H9 (cell line): ENCODE data around the gene FBXO47. TPM values are rescaled to one million over a fixed set of nuclear protein-coding genes. Genes with fewer than 3 reads are reported as not detected.

Experiments used
- DNase-seq: peaks from one replicate; pipeline ENCODE4 v3.0.0-alpha.2; 2017
- H2AFZ ChIP-seq: one replicate; pipeline ENCODE4 v1.6.1; 2013; ENCODE audit warnings: mild to moderate bottlenecking, low read length, control low read depth, moderate library complexity
- H2AK5ac ChIP-seq: 2 replicates; pipeline ENCODE4 v1.6.1; 2013; ENCODE audit warnings: low read length, control low read depth, mixed read lengths; ENCODE audit not compliant: insufficient read length
- H2BK120ac ChIP-seq: one replicate; pipeline ENCODE4 v1.6.1; 2013; ENCODE audit warnings: low read depth, mild to moderate bottlenecking, low read length, control low read depth, inconsistent platforms; ENCODE audit not compliant: poor library complexity, severe bottlenecking
- H2BK12ac ChIP-seq: 2 replicates; pipeline ENCODE4 v1.6.1; 2013; ENCODE audit warnings: low read length, control low read depth, mixed read lengths, low read depth; ENCODE audit not compliant: insufficient read length
- H2BK15ac ChIP-seq: 2 replicates; pipeline ENCODE4 v1.6.1; 2013; ENCODE audit warnings: low read depth, low read length, control low read depth
- H2BK20ac ChIP-seq: one replicate; pipeline ENCODE4 v1.6.1; 2013; ENCODE audit warnings: low read depth, mild to moderate bottlenecking, low read length, control low read depth, inconsistent platforms; ENCODE audit not compliant: poor library complexity, severe bottlenecking
- H2BK5ac ChIP-seq: 2 replicates; pipeline ENCODE4 v1.6.1; 2013; ENCODE audit warnings: low read length, control low read depth, mixed read lengths; ENCODE audit not compliant: insufficient read length
- H3K14ac ChIP-seq: 2 replicates; pipeline ENCODE4 v1.6.1; 2013; ENCODE audit warnings: low read length, control low read depth; ENCODE audit not compliant: insufficient read depth
- H3K18ac ChIP-seq: 2 replicates; pipeline ENCODE4 v1.6.1; 2013; ENCODE audit warnings: low read depth, mild to moderate bottlenecking, mixed read lengths, low read length, control low read depth; ENCODE audit not compliant: insufficient read length
- H3K23ac ChIP-seq: 2 replicates; pipeline ENCODE4 v1.6.1; 2013; ENCODE audit warnings: low read length, control low read depth, mixed read lengths, low read depth; ENCODE audit not compliant: insufficient read length
- H3K23me2 ChIP-seq: 2 replicates; pipeline ENCODE4 v1.6.1; 2013; ENCODE audit warnings: low read depth, mild to moderate bottlenecking, mixed read lengths, low read length, control low read depth; ENCODE audit not compliant: insufficient read length, poor library complexity, severe bottlenecking
- H3K27ac ChIP-seq: 2 replicates; pipeline ENCODE4 v1.5.1; 2013; ENCODE audit warnings: low read length, control low read depth, mixed read lengths, low read depth; ENCODE audit not compliant: insufficient read length
- H3K27me3 ChIP-seq: 2 replicates; pipeline ENCODE4 v1.6.1; 2013; ENCODE audit warnings: low read length, control low read depth, inconsistent platforms; ENCODE audit not compliant: insufficient read depth
- H3K4ac ChIP-seq: 2 replicates; pipeline ENCODE4 v1.6.1; 2013; ENCODE audit warnings: low read depth, mild to moderate bottlenecking, control low read depth, inconsistent platforms, low read length, moderate library complexity
- H3K4me1 ChIP-seq: 2 replicates; pipeline ENCODE4 v1.6.1; 2013; ENCODE audit warnings: low read length, control low read depth, inconsistent platforms; ENCODE audit not compliant: insufficient read depth
- H3K4me2 ChIP-seq: 2 replicates; pipeline ENCODE4 v1.6.1; 2013; ENCODE audit warnings: low read length, control low read depth, mixed read lengths; ENCODE audit not compliant: insufficient read length, insufficient read depth
- H3K56ac ChIP-seq: 2 replicates; pipeline ENCODE4 v1.6.1; 2013; ENCODE audit warnings: low read depth, mild to moderate bottlenecking, mixed read lengths, low read length, control low read depth; ENCODE audit not compliant: insufficient read length
- H3K79me1 ChIP-seq: 2 replicates; pipeline ENCODE4 v1.6.1; 2013; ENCODE audit warnings: low read depth, mild to moderate bottlenecking, moderate library complexity, low read length, control low read depth, inconsistent platforms; ENCODE audit not compliant: insufficient read depth, poor library complexity, severe bottlenecking
- H3K79me2 ChIP-seq: 2 replicates; pipeline ENCODE4 v1.6.1; 2013; ENCODE audit warnings: low read length, control low read depth, inconsistent platforms; ENCODE audit not compliant: insufficient read depth
- H3K9ac ChIP-seq: 2 replicates; pipeline ENCODE4 v1.6.1; 2013; ENCODE audit warnings: low read length, control low read depth, mixed read lengths; ENCODE audit not compliant: insufficient read length; ENCODE audit errors: extremely low read depth
- H3K9me3 ChIP-seq: one replicate; pipeline ENCODE4 v1.6.1; 2013; ENCODE audit warnings: low read depth, low read length, inconsistent platforms; ENCODE audit not compliant: control insufficient read depth
- H3T11ph ChIP-seq: one replicate; pipeline ENCODE4 v1.6.1; 2013; ENCODE audit warnings: mild to moderate bottlenecking, low read length, control low read depth, inconsistent platforms
- H4K20me1 ChIP-seq: one replicate; pipeline ENCODE4 v1.6.1; 2013; ENCODE audit not compliant: control insufficient read depth, insufficient read length, insufficient read depth
- H4K5ac ChIP-seq: 2 replicates; pipeline ENCODE4 v1.6.1; 2013; ENCODE audit warnings: low read depth, mild to moderate bottlenecking, mixed read lengths, low read length, control low read depth; ENCODE audit not compliant: insufficient read length
- H4K8ac ChIP-seq: replicated peaks from 2 replicates; pipeline ENCODE4 v1.6.1; 2013; ENCODE audit warnings: low read length, control low read depth, mixed read lengths, low read depth; ENCODE audit not compliant: insufficient read length
- H4K91ac ChIP-seq: 2 replicates; pipeline ENCODE4 v1.6.1; 2013; ENCODE audit warnings: low read depth, mild to moderate bottlenecking, moderate library complexity, mixed read lengths, low read length, control low read depth; ENCODE audit not compliant: insufficient read length
- H3K27ac Mint-ChIP-seq, 3 experiments: 2 replicates in 2 of 3; 3 replicates in 1 of 3; pipeline ENCODE4 v1.8.0; 2020 to 2021; ENCODE audit warnings: mixed read lengths in 3 of 3, mild to moderate bottlenecking in 1 of 3, moderate library complexity in 1 of 3
- H3K27me3 Mint-ChIP-seq: 2 replicates; pipeline ENCODE4 v1.8.0; 2021; ENCODE audit warnings: low read depth, mild to moderate bottlenecking, moderate library complexity, mixed read lengths
- H3K36me3 Mint-ChIP-seq, 3 experiments: 2 replicates in 2 of 3; 3 replicates in 1 of 3; pipeline ENCODE4 v1.8.0; 2020 to 2021; ENCODE audit warnings: low read depth in 3 of 3, mixed read lengths in 3 of 3; ENCODE audit not compliant: insufficient read depth in 1 of 3
- H3K4me1 Mint-ChIP-seq, 2 experiments: 2 replicates each; pipeline ENCODE4 v1.8.0; 2020; ENCODE audit warnings: mixed read lengths in 2 of 2
- H3K4me3 Mint-ChIP-seq, 2 experiments: 2 replicates in 1 of 2; 3 replicates in 1 of 2; pipeline ENCODE4 v1.8.0; 2020 to 2021; ENCODE audit warnings: mild to moderate bottlenecking in 2 of 2, mixed read lengths in 2 of 2, moderate library complexity in 1 of 2
- H3K9me3 Mint-ChIP-seq, 2 experiments: 2 replicates in 1 of 2; 3 replicates in 1 of 2; pipeline ENCODE4 v1.8.0; 2020; ENCODE audit warnings: mild to moderate bottlenecking in 2 of 2, mixed read lengths in 2 of 2, moderate library complexity in 1 of 2
- CTCF ChIP-seq: fragments of 200-600 bp; sonication (generic); conservative IDR thresholded peaks from 3 replicates; pipeline ENCODE4 v1.8.0; 2021; ENCODE audit warnings: antibody characterized with exemption, mild to moderate bottlenecking
- WGBS: extraction: QIAGEN DNeasy Blood & Tissue Kit; methylation state at CpG from one replicate; pipeline ENCODE4 v1.1.7; 2013; ENCODE audit warnings: missing lambda C conversion rate, low lambda C conversion rate, mixed read lengths; ENCODE audit not compliant: insufficient read length; ENCODE audit errors: extremely low coverage; 5-methylcytosine and 5-hydroxymethylcytosine counted together
- total RNA-seq: library from RNA; stranded (reverse); gene quantifications from 2 replicates; pipeline ENCODE4 v1.2.1, GENCODE V29; 2021

The FBXO47 gene
- total RNA-seq, 1 experiment from 2014 or later, result not detected

GRCh38 chr17:38918916-38919315 lies 48.3 kb downstream of the FBXO47 start:
- no peak overlapping the region for H3K14ac ChIP-seq
- no peak overlapping the region for H2BK15ac ChIP-seq
- Mint-ChIP-seq H3K4me1 (peaks cover 13 to 21% of the 10 kb centered on the region in 2 experiments), H3K4me3 (no peak overlapping the region; a peak in 1 of 5 replicates), H3K36me3 (peaks cover 21 to 56% (median 48%) of the 10 kb centered on the region in 3 experiments), H3K9me3 (no peaks in the 10 kb centered on the region), H3K27me3 (no peaks in the 10 kb centered on the region; the same call in 1 of the 2 replicates), H3K27ac (peak overlapping the region in 1 of 3 experiments; percentile 70; a peak in 1 of 7 replicates)
- no CpG with 5 or more reads among the region's 5 CpGs for WGBS
- H3K79me2 ChIP-seq, result no peaks in the 10 kb centered on the region
- no peak overlapping the region for H2BK120ac ChIP-seq
- no peak overlapping the region for H2AFZ ChIP-seq
- H2BK5ac ChIP-seq, result no peak overlapping the region
- no peak overlapping the region for H3K4me2 ChIP-seq
- H2BK20ac ChIP-seq, result no peak overlapping the region
- H2AK5ac ChIP-seq, result no peak overlapping the region
- no peaks in the 10 kb centered on the region for H3K9me3 ChIP-seq
- no peaks in the 10 kb centered on the region for H3K23me2 ChIP-seq
- H3K79me1 ChIP-seq, result no peaks in the 10 kb centered on the region
- no peak overlapping the region for H3T11ph ChIP-seq
- no peak for TF ChIP-seq CTCF
- no peak overlapping the region for H3K4ac ChIP-seq
- H3K27ac ChIP-seq, result no peak overlapping the region
- H3K4me1 ChIP-seq, result no peaks in the 10 kb centered on the region
- H3K27me3 ChIP-seq, result no peaks in the 10 kb centered on the region
- H3K23ac ChIP-seq, result no peak overlapping the region
- H2BK12ac ChIP-seq, result no peak overlapping the region
- DNase-seq, result no peak
- no peaks in the 10 kb centered on the region for H4K20me1 ChIP-seq
- no peak overlapping the region for H4K91ac ChIP-seq
- H4K8ac ChIP-seq, result no peak overlapping the region
- no peak overlapping the region for H3K9ac ChIP-seq
- H3K56ac ChIP-seq, result no peak overlapping the region
- no peak overlapping the region for H3K18ac ChIP-seq
- no peak overlapping the region for H4K5ac ChIP-seq
